NOMO-1 treated with dmso at 0.1 percent for 144 hours (cell line): ENCODE data around the gene UBE2I.

ENCODE experiments used
- DNase-seq: peaks from one replicate; lab custom pipeline; 2025; ENCODE audit not compliant: unreplicated experiment; lab: John Stamatoyannopoulos, UW

UBE2I gene

GRCh38 chr16:1356061-1356900 is 46.8 kb downstream of the UBE2I start:
- no peak for DNase-seq

GRCh38 chr16:1357906-1358566 is 48.6 kb downstream of the UBE2I start:
- DNase-seq, result no peak

- DNase-seq, result no peak
Observed at GRCh38 chr16:1361685-1362360, 52.4 kb downstream of the UBE2I start.

- DNase-seq, result no peak
Observed at GRCh38 chr16:1362807-1363206, 53.4 kb downstream of the UBE2I start.

GRCh38 chr16:1363501-1364041 is 54.1 kb downstream of the UBE2I start:
- DNase-seq, result peak; percentile 22

- DNase-seq, result no peak
Observed at GRCh38 chr16:1364510-1364909, 55.1 kb downstream of the UBE2I start.

GRCh38 chr16:1366060-1366711 is 56.8 kb downstream of the UBE2I start:
- DNase-seq, result no peak

- no peak for DNase-seq
Observed at GRCh38 chr16:1366712-1367299, 57.4 kb downstream of the UBE2I start.

- no peak for DNase-seq
Observed at GRCh38 chr16:1367486-1368174, 58.2 kb downstream of the UBE2I start.

GRCh38 chr16:1371054-1371978 is 61.9 kb downstream of the UBE2I start:
- no peak for DNase-seq

GRCh38 chr16:1372292-1372950 is 63.0 kb downstream of the UBE2I start:
- DNase-seq, result no peak

- no peak for DNase-seq
Observed at GRCh38 chr16:1374418-1375297, 65.2 kb downstream of the UBE2I start.

- no peak for DNase-seq
Observed at GRCh38 chr16:1375298-1375640, 65.8 kb downstream of the UBE2I start.

- DNase-seq, result no peak
Observed at GRCh38 chr16:1375741-1376410, 66.4 kb downstream of the UBE2I start.
